HG02798 (cell line): ENCODE measurements around the gene USP38.
A peak's percentile ranks its signal among the peaks of the same experiment; 100 is the strongest.
"Not testable (repeated sequence)": the region's sequence is repeated elsewhere in the genome, so short reads cannot be mapped to it uniquely, and the experiment has no call there.

ENCODE experiments used
- ATAC-seq: cut with Tn5 transposase; IDR thresholded peaks from one replicate; pipeline ENCODE4 v1.9.1; 2021; ENCODE audit warnings: mild to moderate bottlenecking; ENCODE audit not compliant: unreplicated experiment, poor library complexity

USP38 gene

DNA sequence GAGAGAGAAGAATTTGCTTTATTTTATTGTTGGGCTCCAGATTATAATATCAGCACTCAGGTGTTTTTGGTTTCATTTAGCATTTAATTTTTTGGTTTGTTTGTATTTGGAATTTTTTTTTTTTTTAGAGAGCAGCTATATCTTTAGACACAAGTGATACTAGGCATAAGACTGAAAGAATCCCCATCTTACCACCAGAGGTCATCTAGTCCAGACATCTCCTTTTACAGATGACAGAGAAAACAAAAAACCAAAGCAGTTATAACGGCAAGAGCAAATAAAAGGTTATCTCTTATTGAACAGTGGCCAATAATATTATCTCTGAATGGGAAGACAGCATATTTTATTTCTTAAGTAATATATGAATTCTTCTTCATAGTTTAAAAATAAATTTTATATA lies 22.8 kb downstream of the USP38 start:
- ATAC-seq = peak; percentile 54

DNA sequence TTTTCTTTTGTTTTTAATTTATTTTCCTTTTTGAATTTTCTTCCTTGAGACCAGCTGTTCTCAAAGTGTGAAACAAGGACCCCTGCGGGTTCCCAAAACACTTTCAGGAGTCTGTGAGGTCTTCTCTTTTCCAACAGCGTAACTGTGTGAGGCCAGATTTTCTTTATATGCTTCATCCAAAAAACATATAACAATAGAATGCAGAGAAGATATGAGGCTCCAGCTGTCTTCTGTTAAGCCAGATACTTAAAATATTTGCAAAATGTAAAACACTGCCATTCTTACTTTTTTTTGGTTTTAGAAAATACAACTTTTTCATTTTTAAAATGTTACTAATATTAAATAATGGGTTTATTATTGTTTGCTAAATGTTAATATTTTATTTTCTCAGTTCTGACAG lies 27.8 kb downstream of the USP38 start:
- ATAC-seq = no peak

DNA sequence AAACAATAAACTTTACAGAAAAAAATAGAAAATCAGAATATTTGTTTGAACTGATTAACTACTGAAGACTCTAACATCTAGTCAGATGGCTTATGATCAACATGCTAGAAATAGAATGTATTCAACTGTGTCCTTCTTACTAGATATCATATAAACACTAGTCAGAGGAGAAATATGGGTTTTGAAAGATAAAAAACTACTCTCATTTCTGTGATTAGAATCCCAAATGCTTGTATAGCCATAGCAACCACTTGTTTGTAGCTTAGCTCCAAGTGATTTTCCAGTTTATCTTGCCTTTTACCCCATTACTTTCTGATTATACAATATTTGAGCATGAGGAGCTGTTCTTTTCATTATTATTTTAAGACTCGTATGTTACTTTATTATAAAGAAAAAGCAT lies 31.2 kb downstream of the USP38 start:
- no peak for ATAC-seq

DNA sequence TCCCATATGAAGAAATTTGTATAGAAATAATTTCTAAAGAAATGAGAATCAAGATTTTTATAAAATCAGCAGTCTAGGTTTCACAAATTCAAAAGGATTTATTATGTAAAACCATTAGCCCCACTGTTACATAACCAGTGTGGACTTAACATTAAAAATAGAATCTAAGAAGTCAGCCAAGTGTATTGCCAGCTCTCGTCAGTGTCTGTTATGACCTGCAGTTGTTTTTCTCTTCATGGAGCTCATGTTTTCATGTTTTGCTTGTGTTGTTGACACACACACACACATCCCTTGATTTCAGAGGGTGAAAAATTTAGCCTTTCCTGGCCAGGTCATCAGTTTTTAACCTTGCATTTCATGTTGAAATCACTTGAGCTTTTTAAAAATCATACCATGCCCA lies 39.5 kb downstream of the USP38 start:
- no peak for ATAC-seq

DNA sequence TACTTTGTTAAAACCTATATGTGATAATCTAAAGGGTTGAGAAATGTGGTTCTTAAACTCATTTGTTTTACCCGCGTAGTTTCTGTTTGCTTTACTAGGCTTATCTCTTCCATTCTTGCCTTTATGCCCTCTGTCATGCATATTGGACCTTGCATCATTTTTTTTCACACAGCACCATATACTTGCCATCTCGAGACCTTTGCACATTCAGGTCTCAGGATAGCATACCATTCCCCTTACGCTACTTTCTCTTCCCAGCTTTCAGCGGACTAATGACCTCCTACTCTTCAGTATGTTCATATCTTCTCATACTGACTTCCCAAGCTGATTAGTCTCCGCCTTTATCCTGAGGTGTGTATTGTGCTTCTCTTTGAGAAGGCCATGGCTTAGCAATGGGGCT lies 40.5 kb downstream of the USP38 start:
- ATAC-seq = no peak

DNA sequence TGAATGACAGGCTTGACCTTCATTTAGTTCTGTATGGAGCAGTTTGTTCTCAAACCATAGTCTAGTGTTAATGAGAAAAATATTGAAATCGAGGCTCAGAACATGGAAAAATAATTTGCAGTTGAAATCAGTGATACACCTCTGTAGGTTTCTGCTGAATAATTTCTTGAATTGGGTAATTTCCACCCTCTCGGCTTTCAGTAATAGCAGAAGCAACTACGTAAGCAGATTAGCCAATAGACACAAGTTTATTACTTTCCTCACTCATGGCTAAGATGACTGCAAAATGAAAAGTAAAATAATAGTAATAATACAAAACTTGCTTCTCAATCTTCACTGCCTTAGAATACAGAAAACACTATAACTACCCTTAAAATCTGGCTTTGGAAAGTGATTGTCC lies 46.0 kb downstream of the USP38 start:
- ATAC-seq = no peak

DNA sequence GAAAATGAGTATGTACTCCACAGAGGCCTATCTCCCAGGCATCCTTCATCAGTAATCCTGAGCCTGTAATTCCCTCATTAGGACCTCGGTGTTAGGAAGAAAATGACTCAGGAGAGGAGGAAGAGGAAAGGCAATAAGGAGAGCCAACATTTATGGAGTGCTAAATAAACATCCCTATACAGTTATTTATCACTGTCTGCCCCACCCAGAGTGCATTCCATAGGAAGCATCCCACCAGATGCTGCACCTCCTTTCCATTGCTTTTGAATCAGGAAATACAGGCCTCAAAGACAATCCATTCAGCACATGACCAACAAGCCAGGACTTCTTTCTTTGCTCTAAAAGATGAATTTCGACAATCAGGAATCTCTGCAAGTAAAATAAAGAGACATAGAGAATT lies 47.6 kb downstream of the USP38 start:
- no peak for ATAC-seq

DNA sequence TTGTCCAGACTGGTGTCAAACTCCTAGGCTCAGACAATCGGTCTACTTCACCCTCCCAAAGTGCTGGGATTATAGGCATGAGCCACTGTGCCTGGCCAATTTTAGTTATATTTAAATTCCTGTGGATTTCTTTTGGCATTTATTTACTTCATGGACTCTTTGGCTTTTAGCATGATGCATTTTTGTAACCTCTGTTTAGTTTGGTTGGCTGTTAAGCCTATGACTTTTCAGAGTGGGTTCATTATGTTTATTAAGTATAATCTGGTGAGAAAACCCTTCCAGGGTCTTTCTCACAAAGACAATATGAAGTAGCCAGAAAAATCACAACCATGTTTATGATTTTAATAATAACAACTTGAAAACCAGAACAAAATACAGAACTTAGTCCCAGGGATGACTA lies 49.4 kb downstream of the USP38 start:
- no peak for ATAC-seq

DNA sequence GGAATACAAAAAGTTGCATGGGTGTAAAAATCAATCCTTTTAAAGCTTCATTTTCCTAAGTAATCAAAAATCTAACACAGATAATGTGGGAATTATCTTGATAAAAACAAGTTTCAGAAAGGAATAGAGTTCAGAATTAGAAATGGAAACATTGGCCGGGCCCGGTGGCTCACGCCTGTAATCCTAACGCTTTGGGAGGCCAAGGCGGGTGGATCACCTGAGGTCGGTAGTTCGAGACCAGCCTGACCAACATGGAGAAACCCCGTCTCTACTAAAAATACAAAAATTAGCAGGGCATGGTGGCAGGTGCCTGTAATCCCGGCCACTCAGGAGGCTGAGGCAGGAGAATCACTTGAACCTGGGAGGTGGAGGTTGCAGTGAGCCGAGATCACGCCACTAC lies 52.5 kb downstream of the USP38 start:
- ATAC-seq = not testable (repeated sequence)

DNA sequence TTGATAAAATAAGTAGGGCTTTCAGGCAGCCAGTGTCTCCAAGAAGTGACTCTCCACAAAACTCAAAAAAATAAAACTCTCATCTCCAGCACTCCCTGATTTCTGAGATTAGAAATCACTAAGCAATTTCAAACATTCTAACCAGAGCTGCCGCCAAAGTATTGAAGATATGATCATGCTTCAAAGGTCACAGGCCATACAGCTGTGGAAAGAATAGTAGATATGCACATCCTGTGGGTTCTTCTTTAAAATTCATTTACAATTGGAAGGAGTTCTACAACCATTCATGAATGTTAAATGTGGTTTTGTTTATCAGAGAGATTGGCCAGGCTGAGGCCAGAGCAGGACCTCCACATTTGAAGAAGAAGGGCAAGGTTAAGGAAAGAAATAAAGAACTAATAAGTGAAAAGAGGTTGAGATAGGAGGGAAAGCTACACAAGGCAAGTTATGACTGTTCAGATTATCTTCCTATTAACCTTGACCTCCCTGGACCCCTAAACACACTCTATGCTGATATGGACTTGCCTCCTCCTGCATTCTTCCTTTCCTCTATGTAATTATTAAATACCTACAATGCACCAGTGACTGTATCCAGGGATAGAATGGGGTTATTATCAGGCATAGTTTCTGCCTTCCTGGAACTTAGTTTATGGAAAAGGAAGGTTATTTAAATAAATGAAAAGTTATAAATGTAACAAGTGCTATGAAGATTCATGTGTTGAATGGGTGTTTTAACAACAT lies 56.4 kb downstream of the USP38 start:
- ATAC-seq = no peak

DNA sequence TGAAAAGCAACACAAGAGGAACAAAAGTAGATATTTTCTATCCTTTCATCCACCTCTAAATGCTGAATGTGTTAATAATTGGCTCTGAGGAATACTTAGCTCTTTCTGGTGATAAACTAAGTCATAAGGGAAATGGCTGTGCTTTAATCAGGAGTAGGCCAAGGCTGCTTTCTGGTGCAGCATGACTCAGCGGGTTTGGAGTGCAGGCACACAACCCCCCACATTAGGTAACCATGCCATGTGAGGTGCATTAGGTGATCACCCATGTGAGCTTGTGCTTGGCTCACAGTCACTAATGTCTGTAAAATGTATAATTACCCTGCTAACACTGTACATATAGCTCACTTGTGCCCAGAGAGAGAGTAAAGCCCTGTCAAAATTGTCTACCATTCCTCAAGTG lies 57.2 kb downstream of the USP38 start:
- ATAC-seq = no peak

DNA sequence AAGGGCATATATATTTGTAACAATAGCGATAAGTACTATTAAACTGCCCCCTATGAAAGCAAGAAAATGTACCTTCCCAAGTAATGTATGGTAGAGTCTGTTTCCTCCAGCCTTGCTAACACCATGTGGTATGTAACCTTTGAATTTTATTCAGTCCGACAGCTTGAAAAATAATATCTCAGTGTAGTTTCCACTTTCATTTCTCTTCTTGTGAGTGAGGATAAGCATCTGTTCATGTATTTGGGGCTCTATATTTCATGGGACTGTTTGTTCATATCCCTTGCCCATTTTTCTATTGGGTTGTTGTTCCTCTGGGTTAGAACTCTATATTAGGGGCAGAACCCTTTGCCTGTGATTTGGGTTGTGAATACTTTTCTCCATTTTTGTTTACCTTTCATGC lies 58.3 kb downstream of the USP38 start:
- no peak for ATAC-seq

DNA sequence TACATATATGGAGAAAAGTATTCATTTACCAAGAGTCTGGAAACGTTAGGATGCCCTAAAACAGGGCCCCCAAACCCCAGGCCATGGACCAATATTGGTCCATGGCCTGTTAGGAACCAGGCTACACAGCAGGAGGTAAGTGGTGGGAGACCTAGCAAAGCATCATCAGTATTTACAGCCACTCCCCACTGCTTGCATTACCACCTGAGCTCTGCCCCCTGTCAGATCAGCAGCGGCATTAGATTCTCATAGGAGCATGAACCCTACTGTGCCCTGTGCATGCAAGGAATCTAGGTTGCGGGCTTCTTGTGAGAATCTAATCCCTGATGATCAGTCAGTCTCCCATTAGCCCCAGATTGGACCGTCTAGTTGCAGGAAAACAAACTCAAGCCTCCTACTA lies 62.3 kb downstream of the USP38 start:
- no peak for ATAC-seq

DNA sequence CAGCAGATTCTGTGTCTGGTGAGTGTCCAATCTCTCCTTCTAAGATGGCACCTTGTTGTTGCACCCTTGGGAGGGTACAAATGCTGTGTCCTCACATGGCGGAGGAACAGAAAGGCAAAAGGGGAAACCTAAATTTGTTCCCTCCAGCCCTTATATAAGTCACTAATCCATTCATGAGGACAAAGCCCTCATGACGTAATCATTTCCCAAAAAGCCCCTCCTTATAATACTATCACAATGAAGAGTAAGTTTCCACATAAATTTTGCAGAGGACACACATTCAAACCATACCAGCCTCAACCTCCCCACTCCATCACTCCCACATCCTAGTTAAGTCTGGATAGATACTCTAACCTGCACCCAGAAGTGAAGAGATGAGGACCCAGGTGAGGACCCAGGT lies 63.1 kb downstream of the USP38 start:
- ATAC-seq = no peak

DNA sequence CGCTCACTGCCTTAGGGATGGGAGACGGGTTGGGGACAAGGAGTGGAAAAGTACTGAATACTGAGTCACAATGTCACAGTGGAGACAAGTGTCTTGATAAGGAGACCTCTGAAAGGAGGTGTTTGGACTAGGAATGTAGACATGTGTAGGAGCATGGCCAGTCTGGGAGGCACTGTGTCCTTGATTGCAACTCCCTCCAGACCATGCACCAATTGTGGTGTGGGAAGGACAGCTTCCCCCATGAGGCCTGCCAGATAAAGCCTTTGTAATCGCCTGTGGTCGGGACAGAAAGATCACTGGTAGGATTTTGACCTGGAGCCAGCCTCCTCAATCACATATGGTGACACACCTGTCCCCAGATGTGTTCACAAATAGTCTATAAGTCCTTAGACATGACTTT lies 64.1 kb downstream of the USP38 start:
- ATAC-seq = no peak

DNA sequence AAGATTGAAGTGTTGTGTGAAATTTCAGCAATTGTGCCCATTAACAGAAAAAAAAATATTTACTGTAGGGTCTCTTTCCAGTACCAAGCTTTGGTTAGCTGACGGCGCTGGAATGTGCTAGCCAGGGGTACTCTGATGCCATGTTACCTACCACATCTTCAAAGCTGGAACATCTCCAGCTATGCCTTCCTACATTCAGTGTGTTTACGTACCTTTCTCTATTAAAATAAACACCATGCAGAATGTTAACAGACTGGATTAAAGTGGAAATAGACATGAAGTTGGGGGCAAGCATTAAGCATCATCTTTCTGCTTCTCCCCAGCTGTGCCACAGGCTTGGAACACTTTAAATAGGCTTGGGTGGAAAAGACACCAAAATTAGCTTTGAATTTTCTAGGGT lies 65.9 kb downstream of the USP38 start:
- ATAC-seq = no peak

DNA sequence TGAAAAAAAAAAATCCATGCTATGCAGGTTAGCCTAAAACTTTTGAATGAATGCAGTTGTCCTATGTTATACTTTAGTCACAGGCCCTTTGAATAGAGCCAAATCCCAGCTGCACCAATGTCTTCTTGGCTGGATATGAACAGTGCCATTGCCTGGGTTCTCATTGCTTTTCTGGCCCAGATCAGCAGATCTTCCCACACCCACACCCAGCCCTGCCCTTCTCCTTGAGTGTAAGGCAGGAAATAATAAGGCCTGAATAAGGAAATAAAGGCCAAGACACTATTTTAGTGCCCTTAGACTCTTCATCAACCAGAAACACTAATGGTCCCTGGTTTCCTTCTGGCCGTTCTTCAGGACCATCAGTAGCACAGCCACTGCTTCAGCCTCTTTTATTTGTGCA lies 66.6 kb downstream of the USP38 start:
- no peak for ATAC-seq

DNA sequence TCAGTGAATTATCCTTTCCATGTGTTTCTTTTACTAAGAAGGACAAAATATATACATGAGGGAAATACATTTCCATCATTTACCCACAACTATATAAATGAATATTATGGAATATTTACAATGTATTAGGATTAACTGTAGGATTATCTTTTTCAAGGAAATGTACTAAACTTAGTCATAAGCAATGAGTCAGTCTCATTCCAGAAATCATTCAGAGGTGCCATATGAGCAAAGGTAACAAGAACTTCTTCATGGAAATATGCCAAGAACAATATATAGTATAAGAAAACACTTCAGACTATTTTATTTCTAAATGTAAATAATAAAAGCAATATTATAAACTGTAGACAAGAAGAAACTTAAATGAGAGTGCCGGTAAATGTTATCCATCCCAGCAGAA lies 67.1 kb downstream of the USP38 start:
- ATAC-seq = no peak

DNA sequence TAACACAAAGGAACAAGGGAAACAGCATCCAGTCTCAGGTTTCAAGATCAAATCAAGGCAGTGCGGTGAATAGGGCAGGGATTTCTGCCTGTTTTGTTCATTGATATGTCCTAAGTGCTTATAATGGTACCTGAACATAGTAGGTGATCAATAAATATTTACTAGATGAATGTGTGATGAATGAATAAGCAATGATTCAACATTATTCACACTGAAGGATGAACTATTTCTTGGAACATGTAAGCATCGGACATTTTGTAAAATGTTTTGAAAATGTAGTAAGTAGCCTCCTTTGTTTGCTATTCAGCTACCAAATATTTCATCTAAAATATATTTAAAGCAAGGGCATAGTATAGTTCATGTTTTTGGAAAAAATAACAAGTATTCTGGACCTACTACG lies 67.8 kb downstream of the USP38 start:
- ATAC-seq = no peak

DNA sequence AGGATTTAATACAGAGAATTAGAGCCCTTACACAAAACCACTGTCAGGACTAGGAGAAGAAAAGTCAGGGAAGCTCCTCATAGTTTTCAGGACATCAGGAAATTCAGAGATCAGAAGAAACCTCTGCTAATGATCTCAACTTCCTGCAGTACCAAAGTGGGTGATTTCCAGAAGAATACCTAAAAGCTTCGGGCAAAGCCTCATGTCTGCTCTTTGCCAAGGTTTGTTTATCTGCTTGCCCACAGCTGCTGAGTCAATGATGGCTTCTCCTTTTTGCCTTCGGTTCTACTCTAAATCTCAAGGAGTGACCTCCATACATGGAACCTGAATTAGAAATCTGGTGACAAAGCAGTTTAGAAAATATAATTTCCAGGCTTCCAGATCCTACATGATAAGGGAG lies 68.4 kb downstream of the USP38 start:
- no peak for ATAC-seq

DNA sequence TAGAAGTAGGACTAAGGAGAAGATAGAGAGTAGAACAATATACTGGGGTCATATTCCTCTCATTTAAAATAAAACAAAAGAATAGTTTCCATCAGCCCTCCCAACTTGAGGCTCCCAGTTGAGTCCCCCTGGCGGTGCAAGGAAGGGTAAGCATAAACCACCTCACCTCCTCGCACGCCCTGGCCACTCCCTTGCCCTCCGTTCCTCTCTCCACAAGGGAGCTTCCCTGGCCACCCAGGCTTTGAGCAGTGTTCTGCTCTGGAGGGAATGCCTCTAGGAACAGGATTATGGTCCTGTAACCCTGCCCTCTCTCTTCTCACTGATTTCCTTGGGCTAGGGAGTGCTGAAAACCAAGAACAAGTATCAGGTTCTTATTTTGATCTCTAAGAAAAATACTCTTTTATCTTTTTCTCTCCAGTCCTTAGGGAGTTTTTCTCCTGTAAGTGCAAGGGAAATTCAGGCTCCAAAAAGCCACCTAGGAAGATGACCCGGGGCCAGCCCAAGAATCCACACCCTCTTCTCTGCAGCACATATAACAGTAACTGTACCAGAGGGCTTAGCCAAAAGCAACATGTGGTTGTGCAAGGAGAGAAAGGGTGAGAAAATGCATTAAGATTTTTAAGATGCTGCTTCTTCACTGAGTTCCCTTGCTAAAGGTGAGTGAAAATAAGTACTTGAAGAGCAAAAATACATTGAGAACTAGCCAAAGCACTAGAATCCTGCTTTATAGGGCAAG lies 69.9 kb downstream of the USP38 start:
- ATAC-seq = no peak

DNA sequence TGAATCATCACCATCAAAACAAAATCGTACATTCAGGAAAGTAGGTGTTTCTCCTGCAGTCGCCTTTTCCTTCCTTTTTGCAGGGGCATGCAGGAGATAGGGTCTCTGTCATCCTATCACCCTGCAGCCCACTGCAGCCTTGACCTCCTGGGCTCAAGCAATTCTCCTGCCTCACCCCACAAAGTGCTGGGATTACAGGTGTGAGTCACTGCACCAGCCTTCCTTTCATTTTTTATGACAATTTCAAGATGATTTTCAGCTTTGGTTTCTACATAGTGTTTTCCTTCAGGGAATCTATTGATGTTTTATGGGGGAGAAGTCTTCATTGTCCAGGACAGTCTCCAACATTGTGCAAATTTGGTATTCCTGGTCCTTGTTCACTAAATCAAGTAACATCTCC lies 71.7 kb downstream of the USP38 start:
- ATAC-seq = no peak
